ENCODE results near the gene STARD13.

DNA sequence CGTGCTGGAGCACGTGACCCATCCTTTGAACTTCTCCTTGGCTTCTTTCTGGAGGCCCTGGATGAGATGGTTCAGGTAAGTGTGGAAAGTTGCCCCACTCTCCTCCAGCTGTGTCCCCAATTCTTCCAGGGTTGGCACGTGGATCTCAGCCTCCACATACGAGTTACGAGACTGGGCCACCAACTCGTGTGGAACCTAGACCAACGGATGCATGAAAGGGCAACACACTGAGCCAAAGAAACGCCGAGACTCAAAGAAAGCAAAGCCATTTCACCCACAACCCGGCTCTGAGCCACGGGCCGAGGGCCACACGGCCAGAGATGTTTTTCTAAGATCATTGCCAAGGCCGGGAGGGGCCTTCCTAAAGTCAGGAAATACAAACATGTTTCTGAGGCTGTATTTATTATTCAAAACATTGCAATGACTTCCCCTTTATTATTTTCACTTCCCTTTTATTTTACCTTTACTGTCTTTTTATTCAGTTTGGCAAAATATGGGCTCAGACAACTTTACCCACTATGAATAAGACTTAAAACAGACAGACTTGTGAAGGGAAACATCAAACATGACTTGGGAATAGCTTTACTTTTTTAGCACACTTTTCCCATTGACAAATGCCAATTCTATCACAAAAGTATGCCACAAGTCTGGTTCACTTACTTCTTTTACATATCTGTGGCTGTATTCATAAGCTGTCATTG, 174.7 kb downstream of the STARD13 start:
- TF ChIP-seq, protein P1, sequence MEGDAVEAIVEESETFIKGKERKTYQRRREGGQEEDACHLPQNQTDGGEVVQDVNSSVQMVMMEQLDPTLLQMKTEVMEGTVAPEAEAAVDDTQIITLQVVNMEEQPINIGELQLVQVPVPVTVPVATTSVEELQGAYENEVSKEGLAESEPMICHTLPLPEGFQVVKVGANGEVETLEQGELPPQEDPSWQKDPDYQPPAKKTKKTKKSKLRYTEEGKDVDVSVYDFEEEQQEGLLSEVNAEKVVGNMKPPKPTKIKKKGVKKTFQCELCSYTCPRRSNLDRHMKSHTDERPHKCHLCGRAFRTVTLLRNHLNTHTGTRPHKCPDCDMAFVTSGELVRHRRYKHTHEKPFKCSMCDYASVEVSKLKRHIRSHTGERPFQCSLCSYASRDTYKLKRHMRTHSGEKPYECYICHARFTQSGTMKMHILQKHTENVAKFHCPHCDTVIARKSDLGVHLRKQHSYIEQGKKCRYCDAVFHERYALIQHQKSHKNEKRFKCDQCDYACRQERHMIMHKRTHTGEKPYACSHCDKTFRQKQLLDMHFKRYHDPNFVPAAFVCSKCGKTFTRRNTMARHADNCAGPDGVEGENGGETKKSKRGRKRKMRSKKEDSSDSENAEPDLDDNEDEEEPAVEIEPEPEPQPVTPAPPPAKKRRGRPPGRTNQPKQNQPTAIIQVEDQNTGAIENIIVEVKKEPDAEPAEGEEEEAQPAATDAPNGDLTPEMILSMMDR (IDR thresholded peaks at IDR 0.05; ENCODE audit: insufficient read depth, low read length, poor library complexity, severe bottlenecking), result no peak
- TF ChIP-seq EZH2phosphoT487 (conservative IDR thresholded peaks at IDR 0.05; ENCODE audit: low read length), result no peak
